DMS114 treated with DMSO at 0.1 percent for 48 hours (cell line): ENCODE results near the gene OR9I1.

ENCODE experiments used
- DNase-seq: peaks from one replicate; lab custom pipeline; 2025; ENCODE audit not compliant: unreplicated experiment; lab: John Stamatoyannopoulos, UW

The OR9I1 gene

GRCh38 chr11:58125469-58125868 is at the start of gene OR9I1:
Gene OR9I1 (minus strand): TSS chr11:58125530. CDS start chr11:58119444, 6,086 bp downstream.
- no peak for DNase-seq

- no peak for DNase-seq
These were observed 40.3 kb upstream of the OR9I1 start for GRCh38 chr11:58165504-58166106.

- DNase-seq, result no peak
These were observed 39.7 kb upstream of the OR9I1 start for GRCh38 chr11:58164990-58165389.

DNA sequence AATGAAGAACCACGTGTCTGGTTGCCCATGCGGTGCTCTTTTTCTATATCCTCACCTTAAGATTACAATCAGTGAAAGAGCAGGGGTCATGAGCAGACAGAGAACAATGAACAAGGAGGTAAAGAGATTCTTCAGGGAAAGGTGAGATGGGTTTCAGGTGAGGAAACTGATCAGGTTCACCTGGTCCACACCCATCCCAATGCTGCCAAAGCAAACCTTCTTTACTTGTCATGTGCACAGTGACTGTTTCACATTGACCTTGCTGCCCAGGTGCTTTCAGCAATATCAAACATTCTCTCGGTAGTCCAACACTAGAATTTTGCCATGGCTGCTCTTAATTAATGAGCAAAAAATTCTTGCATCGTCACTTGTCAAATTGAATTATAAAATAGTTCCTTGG is 39.1 kb upstream of the OR9I1 start:
- no peak for DNase-seq

- DNase-seq, result no peak
These were observed 27.5 kb upstream of the OR9I1 start for GRCh38 chr11:58152781-58153180.

- no peak for DNase-seq
These were observed 17.4 kb upstream of the OR9I1 start for GRCh38 chr11:58142761-58143160.

GRCh38 chr11:58135171-58135570 is 9.8 kb upstream of the OR9I1 start:
- DNase-seq, result no peak

- DNase-seq, result no peak
These were observed 8.8 kb upstream of the OR9I1 start for GRCh38 chr11:58134151-58134550.

DNA sequence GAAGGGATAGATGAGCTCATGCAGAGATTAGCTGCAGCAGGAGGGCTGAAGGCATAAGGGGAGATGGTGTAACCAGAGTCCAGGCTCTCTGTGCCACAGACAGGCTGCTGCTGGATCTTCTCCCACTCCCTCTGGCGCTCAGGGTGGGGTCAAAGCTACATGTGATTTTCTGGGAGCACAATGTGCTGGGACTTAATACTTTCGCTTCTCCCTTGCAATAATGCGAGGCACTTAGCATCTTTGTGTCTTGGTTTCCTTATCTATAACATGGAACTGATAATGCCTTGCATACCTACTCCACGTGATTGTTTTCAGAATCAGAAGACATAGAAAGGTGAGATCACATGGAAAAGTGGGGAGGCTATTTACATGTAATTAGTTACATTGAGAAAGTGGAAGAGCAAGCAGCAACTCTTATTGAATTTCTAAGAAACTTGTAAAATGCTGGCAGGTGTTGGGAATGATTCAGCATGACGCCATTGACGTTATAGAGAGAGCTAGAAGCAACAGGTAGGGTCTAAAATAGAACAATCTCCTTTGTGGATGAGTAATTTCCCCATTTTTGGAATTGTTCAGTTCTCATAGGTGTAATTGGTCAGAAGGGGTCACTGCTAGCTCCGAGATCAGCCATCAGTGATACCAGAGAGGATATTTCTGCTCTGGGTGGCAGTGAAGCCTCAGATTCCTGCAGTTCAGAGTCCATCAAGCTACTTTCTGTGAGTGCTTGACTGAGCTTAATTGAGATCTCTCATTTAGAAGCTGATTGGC is 8.2 kb upstream of the OR9I1 start:
- no peak for DNase-seq

GRCh38 chr11:58127350-58127749 is 2.0 kb upstream of the OR9I1 start:
- no peak for DNase-seq

DNA sequence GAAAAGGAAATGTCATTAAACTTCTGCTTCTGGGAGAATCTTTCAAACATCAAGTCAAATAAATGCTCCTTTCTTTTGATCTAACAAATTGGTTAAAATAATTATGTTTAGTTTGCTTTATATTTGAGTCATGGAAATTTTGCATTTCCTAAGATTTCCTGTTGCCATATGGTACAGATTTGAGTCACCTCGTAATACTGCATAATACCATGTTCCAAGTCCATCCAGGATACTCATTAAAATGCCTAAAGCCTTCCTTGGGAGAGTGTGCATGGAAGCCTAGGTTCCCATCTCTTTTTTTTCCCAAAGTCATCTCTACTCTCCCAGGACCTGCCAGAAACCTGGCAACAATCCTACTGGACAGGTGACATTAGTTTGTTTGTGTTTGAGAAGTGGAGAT is 4.2 kb downstream of the OR9I1 start:
- no peak for DNase-seq

DNA sequence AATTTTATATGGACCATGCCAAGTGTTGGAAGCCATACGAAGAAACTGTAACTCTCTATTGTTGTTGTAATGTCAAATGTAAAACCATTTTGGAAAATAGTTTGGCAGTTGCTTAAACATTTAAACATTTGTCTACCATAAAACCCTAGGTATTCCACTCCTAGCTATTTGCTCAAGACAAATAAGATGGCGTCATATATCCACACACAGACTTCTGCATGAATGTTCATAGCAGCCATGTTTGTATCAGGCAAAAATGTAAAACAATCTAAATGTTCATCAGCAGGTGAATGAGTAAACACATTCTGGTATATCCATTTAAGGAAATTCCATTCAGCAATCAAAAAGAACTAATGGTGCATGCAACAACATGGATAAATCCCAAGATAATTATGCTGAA is 27.9 kb downstream of the OR9I1 start:
- no peak for DNase-seq

DNA sequence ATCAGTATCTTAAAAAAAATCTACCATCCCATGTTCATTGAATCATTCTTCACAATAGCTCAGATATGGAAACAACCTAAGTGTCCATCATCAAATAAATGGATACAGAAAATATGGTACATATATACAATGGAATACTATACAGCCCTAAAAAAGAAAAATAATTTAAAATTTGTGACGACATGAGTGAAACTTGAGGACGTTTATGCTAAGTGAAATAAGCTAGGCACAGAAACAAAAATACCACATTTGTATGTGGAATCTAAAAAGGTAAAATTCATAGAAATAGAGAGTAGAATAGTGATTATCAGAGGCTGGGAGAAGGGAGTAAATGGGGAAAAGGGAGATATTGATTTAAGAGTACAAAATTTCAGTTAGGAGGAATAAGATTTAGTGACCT is 38.8 kb downstream of the OR9I1 start:
- no peak for DNase-seq

DNA sequence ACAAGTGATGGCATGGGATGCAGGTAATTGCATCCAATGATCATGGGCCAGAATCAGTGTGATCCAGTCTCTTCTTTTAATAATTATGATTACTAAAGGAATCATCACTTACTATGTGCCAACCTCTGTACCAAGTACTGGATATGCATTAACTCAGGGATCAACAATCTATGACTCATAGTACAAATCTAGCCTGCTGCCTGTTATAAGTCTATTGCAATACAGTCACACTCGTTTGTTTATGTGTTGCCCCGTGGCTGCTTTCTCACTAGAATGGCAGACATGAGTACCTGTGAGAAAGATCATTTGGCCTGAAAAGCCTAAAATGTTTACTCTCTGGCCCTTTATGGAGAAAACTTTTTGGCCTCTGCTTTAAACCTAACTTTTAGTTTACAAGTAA is 49.5 kb downstream of the OR9I1 start:
- DNase-seq, result no peak

GRCh38 chr11:58070585-58070984 is 54.7 kb downstream of the OR9I1 start:
- DNase-seq, result no peak

DNA sequence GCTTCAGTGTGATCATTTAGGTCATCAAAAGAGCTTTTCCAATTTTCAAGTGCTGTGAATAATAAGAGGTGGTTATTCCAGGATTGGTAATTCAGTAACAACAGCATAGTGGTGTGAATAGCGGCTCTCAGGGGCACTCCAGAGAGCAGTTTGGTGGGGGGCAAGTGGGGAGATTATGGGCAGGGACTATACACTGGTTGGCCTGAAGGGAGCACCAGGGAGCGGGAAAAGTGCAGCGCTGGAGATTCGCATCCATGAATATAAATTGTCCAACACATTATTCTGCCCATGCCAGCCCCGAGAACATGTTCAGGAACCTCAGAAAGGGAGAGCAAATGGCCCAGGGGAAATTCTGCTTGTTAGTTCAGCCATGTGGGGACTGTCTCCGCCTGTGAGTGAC is 56.7 kb downstream of the OR9I1 start:
- DNase-seq, result no peak

- no peak for DNase-seq
These were observed 57.6 kb downstream of the OR9I1 start for GRCh38 chr11:58067685-58068084.
